KG1 (cell line): Measurements from ENCODE around the gene AP3S2.
"Not testable (repeated sequence)": the region's sequence is repeated elsewhere in the genome, so short reads cannot be mapped to it uniquely, and the experiment has no call there.

Experiments
- DNase-seq: peaks from one replicate; lab custom pipeline; 2025; lab: John Stamatoyannopoulos, UW

Gene AP3S2

DNA sequence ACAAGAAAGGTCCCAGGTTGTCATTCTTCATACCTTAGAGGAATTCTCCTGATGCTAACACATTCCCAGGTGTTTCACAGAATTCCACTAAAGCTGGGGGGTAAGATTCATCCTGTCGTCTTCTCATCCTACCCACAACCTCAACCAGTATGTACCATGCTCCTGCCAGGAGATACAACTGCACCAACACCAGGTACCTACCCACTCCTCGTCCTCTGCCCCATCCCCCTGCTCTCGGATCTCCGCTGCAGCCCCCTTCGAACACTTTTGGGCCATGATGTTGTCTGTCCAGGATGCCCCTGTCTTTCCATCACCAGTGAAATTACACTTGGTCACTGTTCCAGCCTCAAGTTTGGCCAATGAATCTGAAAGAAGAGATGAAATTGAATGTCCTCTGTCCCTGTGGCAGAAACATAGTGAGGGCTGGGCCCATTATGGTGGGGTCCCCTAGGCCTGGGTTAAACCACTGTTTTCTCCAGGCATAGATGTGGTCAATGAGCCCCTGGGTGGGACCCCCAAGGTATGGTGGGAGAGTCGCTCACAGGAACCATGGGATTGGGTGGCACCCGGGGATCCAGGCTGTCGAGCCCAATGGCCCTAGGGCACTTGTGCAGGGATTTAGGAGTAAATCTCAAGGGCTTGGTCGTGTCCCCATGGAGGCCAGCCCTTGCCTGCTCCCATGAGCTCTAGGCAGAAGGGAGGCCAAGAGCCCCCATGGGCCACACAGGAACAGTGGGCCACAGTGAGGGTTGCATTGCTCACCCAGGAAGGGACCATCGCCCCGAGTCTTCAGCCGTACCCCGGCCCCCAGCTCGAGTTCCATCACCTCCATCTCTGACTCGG is 9.4 kb upstream of the AP3S2 start:
- no peak for DNase-seq

DNA sequence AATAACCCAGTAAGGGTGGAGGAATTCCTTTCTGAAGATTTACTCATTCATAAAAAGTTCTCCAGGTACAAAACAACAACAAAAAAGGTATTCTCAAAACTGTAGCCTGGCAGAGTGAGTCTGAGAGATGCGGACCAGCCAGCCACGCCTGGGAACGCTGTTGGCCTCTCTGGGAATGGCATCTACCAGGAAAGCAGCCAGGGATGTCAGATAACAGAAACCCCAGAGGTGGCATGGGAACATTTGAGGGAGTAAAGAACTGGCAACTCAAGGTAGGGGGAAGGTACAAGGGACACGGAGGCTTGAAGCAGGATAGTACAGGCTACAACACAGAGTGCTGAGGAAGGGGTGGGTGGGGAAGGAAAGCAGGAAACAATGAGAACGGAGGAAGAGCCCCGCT is 7.1 kb upstream of the AP3S2 start:
- DNase-seq = no peak

DNA sequence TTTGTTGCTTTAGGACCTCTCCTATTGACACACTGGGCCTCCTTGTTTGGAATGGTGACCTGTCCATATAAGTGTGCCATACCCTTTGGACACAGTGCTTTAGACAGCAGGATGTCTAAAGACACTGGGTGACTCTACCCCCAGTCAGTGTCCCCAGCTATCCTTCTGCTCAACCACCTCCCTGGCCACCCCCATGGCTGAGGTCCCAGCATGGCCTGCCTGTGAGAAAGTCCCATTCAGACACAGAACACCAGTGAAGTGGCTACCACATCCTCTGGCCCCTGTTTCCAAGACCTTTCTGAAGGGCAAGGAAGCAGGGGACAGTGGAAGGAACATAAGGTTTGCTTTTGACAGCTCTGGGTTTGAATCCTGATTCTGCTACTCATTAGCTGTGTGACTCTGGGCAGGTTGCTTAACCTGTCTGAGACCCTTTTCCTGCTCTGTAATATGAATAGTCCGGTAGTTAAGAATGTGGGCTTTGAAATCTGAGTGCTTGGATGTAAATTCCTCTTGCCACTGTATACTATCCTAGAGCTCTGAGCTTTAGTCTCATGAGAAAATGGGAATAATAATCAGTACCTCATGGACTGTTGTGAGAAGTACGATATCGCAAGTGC is 6.3 kb upstream of the AP3S2 start:
- DNase-seq = no peak

DNA sequence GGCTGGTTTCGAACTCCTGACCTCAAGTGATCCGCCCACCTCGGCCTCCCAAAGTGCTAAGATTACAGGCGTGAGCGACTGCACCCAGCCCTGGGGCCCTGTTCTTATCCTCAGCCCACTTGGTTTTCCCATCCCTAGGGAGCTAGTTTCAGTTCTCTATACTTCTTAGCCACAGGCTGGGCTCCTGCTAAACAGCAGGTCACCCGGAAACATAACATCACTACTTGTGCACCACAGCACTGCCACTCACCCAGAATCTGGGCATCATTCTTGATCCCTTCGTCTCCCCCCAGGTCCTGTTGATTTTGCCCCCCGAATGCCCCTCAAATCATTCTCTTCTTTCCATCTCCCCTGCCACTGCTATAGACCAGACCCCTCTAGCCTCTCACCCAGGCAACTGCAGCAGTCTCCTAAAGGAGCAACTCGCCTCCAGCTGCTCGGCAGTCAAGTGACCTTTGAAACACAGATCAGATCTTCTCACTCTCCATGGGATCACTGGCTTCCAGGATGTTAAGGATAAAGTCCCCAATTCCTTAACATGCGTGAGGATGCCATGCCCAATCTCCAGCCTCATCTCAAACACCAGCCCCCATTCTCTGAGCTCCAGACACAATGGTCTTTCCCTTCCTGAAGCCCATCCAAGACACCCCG is 5.6 kb upstream of the AP3S2 start:
- no peak for DNase-seq

DNA sequence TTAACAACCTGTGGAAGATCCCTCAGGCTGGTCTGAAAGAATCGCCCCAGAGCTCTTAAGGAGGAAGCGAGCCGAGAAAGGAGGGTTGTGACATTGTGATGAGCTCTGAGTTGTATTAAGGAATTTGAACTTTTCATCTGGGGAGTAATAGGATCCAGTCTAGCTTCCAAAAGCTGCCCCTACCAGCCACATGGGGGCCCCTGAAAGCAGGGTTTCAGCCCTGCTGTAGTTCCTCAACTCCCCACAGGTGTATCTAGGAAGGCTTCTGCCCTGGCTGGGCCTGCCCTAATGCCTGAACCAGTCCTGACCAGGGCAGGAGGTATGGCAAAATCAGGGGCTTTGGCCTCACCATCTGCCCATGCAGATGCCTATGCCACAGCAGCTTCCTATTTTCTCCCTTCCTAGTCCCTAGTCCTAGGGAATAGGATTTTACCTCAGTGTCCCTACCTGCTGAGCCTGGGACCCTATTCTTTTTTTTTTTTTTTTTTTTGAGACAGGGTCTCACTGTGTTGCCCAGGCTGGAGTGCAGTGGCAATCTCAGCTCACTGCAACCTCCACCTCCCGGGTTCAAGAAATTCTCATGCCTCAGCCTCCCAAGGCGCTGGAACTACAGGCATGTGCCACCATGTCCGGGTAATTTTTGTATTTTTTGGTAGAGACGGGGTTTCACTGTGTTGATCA is 5.0 kb upstream of the AP3S2 start:
- DNase-seq = peak; percentile 17

DNA sequence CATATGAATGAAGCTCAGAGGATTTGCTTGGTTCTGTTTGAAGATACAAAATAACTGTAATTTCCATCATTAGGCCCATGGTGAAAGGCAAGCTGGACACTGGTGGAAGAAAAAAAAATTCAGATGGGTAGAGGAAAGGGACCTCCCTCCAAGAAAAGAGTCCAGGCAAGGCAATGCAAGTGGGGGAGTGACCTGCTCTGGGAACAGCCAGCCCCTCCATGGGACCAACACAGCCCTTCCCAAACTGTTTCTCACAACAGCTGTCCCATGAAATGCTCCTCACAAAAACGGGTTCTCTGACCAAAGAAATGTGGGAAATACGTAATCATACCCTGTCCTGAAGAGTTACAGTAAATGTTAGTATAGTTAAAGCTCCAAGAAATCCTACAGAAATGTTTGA is 4.4 kb upstream of the AP3S2 start:
- DNase-seq = no peak

DNA sequence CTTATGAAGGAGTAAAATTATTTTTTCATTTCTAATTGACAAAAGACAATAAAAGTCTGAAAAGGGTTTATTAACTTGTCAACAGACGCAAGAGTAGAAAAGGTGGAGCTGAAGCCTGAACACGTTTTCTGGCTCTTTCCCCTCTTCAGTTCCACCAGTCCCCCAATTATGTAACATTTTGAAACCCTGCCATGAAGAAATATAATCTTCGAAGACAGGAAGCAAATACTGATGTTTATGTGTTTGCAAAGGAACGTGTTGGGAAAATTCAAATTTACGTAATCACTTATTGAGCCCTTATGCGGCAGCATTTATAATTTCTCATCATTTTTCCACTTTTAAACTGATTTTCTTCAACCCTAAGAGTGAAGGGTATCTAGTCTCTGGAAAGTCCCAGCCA is 767 bp downstream of the AP3S2 start:
- DNase-seq = no peak

DNA sequence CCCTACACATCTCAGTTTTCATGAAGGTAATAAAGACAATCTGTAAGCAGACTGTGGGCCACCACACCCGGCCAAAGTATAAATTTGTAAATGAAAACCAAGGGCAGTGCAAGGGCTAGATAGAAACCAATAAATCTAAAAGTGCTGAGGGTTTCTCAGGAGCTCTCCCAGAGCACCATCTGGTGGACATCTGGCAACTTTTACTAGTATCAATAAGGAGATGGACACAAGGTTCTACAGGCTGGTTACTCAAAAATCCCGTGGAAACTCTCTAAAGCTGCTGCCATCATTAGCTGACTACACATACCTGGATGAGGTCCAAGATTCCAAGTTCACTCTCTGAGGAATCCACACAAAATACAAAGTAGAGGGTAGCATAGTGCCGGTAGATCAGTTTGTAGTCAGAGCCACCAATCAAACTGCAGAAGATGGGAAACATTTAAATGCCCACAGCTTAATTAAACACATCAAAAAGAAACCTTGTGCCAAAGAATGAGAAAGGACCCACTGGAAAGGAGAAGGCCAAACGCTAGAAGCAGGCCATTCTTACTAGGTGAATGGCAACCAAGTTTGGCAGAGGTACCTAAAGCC is 5.5 kb downstream of the AP3S2 start:
- peak; percentile 11 for DNase-seq

DNA sequence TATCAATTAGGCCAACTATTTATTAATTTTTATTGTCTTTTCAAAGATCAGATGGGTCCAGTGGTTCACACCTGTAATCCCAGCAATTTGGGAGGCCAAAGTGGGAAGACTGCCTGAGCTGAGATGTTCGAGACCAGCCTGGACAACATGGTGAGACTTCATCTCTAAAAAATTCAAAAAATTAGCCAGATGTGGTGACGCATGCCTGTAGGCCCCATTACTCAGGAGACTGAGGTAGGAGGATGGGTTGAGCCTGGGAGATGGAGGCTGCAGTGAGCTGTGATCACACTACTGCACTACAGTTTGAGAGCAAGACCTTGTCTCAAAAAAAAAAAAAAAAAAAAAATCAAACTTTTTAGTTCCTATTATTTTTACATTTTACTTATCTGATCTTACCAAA is 8.2 kb downstream of the AP3S2 start:
- DNase-seq = no peak

DNA sequence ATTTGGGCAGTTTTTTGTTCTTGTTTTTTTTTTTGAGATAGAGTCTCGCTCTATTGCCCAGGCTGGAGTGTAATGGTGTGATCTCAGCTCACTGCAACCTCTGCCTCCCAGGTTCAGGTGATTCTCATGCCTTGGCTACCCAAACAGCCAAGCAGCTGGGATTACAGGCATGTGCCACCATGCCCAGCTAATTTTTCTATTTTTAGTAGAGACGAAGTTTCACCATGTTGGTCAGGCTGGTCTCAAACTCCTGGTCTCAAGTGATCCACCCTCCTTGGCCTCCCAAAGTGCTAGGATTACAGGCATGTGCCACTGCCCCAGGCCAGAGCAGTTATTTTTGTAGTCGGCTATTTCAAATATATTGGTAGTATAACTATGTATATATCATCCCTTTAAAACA is 8.6 kb downstream of the AP3S2 start:
- DNase-seq = not testable (repeated sequence)

DNA sequence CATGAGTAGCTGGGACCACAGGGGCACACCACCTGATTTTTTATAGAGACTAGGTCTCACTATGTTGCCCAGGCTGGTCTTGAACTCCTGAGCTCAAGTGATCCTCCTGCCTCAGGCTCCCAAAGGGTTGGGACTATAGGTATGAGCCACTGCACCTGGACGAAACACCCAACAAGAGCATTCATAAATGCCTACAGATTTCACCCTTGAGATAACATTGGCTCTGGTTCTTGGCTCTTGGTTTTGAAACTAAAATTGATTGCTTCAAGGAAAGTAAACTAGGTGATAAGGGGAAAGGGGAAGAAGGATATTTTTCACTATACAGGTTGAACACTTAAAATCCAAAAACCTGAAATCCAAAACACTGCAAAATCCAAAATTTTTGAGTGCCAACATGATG is 10.3 kb downstream of the AP3S2 start:
- DNase-seq = no peak

DNA sequence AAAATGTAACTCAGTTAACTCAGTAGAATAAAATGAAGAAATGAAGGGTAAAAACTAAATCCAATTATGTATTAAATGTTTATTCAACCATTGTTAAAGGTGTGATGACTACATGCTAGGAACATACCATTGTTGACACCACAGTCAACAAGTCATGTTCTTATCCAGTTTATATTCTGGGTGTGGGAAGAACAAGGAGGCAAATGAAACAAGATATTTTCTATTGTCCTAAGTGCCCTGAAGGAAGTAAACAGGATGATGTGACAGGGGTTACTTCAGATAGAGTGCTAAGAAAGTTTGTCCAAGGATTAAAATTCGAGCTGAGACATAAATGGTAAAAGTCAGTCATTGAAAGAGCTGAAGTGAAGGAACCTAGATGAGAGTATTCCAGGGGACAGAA is 13.1 kb downstream of the AP3S2 start:
- DNase-seq = no peak

DNA sequence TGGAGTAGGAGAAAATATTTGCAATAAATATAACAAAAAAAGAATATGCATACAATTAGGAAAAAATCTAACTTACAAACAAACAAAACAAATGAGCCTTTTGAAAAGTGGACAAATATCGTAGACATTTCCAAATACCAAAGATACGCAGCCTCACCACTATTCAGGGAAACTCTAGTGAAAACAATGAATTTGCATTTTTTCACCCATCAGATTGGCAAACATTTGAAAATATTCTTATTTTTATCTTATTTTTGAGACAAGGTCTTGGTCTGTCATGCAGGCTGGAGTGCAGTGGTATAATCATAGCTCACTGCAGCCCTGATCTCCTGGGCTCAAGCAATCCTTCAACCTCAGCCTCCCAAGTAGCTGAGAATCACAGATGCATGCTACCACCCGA is 15.5 kb downstream of the AP3S2 start:
- DNase-seq = no peak

DNA sequence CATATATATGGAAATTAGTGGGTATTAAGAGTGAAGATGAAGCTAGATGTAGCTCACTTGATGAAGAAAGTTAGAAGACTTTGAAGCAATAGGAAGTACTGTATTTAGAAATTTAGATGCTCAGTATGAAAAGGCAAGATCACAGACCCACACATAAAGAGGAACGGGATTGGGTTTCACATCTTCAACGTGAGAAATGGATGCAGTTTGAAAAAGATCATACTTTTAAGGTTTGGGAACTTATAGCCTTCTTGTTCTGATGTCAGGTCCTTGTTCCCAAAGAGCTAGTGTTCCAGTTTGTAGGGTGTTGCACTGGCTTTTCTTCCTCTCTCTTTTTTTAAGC is 16.7 kb downstream of the AP3S2 start:
- no peak for DNase-seq

DNA sequence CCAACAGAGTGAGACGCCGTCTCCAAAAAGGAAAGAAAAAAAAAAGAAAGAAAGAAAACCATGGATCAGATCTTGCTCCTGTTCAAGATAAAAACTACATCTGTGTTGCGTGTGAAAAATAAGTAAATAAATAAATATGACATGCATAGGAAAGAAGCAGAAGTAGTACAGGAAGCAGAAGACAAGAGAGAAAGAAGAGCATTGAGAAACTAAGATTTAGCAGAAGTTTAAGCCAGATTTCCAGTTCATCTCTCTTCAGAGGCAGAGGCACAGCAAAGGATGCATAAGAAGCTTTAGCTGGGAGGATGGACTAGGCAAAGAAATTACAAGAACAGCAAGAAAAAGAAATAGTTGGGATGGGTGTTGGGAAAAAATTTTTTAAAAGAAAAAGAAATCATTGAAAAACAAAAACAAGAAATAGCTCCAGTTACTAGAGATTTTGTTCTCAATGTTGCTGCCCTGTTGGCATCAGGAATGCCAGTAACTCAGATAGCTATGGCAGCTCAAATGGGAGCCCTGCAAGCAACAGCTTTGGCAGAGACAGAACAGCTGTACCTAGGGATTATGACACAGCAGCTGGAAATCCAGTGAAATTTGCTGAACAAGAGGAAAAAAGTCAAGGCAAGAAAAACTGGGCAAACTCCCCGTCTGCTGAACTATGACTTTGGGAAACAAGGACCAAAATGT is 17.3 kb downstream of the AP3S2 start:
- no peak for DNase-seq

DNA sequence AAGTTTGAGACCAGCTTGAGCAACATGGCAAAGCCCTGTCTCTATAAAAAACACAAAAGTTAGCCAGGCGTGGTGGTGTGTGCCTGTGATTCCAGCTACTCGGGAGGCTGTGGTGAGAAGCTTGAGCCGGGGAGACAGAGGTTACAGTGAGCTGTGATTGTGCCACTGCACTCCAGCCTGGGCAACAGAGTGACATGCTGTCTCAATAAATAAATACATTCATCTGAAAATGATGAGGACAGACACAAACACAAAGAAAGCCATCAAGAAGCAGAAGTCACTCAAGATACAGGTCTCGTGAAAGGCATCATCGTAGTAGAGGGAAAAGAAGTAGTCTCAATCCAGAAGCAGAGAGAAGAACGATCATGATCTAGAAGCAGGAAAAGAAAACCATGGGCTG is 18.1 kb downstream of the AP3S2 start:
- no peak for DNase-seq

DNA sequence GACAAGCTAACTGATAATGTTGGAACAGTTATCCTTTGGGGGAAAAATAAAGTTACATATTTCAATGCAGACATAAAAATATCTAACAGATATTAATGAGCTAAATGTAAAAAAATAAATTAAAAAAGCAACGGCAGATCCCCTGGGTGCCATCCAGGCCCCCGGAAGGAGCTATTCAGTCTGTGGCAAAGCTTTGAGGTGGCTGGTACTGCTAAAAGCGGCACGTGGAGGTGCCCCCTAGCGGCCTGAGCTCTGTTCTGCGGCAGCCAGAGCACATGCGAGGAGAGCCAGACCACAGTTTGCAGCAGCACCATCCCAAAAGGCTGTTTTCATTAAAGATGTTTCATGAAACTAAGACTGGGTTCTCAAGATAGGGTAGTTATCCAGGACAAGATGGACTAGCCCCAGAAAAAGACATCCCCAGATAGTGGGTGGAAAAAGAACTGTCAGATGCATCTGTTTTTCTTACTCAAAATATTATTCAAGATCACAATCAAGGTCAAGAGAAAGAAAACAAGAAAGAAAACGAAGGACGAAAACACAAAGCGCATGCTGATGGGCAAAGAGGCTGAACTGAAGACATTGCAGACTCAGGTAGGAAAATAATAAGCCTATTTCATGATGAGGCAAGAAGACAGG is 18.7 kb downstream of the AP3S2 start:
- peak; percentile 54 for DNase-seq

DNA sequence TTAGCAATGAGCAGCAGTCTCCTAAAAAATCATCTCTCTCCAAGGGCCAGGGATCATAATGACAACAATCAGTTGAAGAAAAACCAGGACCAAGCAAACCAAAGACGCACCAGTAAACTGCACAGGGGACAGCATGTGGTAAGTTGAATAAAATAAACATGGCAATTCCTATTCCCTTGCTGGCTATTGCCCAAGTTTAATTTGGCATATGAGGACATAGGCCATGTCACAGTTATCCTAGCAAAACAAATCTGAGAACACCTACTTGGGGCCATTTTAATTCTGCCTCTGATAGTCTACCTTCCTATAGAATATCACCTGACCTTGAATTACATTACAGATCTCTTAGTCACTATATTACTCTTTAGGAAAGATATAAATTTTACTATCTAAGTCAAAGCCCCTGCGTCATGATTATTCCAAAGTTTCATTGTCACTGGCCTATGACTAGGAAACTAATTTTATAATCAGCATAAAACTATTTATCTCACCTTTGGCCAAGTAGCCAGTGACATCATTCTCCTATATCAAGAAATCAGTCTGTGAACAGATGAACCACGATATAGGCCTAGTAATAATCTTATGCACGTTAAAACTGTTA is 23.0 kb downstream of the AP3S2 start:
- DNase-seq = no peak

DNA sequence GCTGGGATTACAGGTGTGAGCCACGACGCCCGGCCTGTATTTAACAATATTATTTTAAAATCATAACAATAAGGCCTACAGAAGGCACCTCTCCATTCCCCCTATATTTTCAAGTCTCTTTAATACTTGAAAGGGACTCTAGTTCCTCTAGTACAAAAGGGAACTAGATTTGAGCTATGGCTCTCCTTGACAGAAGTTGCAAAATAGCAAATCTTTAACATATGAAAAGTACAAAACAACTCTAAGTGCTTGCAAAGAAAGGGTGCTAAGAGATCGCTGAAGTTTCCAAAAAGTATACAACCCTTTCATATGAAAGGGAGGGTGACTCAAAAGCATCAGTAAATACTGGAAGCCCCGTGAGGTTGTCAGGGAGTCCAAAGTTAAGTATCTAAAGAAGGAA is 23.8 kb downstream of the AP3S2 start:
- DNase-seq = no peak

DNA sequence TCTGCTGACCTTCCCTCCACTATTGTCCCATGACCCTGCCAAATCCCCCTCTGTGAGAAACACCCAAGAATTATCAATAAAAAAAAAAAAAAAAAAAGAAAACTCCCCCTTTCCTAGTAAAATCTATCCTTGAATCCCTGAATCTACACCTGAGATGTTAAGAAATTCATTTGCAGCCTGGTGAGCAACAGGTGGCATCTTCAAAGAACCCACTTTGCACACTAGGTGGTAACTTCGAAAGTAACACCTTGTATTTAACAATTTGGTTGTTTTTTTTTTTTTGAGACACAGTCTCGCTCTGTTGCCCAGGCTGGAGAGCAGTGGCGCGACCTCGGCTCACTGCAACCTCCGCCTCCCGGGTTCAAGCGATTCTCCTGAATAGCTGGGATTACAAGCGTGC is 24.3 kb downstream of the AP3S2 start:
- DNase-seq = not testable (repeated sequence)
